Stimulated activated CD8-positive, alpha-beta memory T cell treated with anti-CD3 and anti-CD28 coated beads, Interleukin-2, amount 100 ng/mL, for 48 hours (primary cell): ENCODE measurements around the gene REEP2.
"Not testable (repeated sequence)": the region's sequence is repeated elsewhere in the genome, so short reads cannot be mapped to it uniquely, and the experiment has no call there.

Experiments used
- DNase-seq, 2 donors: peaks; one replicate each; pipeline ENCODE4 v3.0.0-alpha.2; 2020; ENCODE audit warnings: low read depth in 2 of 2

Gene REEP2

GRCh38 chr5:138466125-138466899 lies 27.5 kb downstream of the REEP2 start:
- DNase-seq: no peak

GRCh38 chr5:138466900-138467710 lies 28.2 kb downstream of the REEP2 start:
- no peak for DNase-seq

- DNase-seq: no peak
Observed at GRCh38 chr5:138467711-138468132, 28.9 kb downstream of the REEP2 start.

DNA sequence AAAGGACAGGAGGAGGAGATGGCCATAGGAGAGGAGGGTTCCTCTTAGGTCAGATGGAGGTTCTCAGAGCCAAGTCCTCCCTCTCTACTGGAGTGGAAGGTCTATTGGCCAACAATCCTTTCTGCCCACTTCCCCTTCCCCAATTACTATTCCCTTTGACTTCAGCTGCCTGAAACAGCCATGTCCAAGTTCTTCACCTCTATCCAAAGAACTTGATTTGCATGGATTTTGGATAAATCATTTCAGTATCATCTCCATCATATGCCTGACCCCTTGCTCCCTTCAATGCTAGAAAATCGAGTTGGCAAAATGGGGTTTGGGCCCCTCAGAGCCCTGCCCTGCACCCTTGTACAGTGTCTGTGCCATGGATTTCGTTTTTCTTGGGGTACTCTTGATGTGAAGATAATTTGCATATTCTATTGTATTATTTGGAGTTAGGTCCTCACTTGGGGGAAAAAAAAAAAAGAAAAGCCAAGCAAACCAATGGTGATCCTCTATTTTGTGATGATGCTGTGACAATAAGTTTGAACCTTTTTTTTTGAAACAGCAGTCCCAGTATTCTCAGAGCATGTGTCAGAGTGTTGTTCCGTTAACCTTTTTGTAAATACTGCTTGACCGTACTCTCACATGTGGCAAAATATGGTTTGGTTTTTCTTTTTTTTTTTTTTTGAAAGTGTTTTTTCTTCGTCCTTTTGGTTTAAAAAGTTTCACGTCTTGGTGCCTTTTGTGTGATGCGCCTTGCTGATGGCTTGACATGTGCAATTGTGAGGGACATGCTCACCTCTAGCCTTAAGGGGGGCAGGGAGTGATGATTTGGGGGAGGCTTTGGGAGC lies 29.5 kb downstream of the REEP2 start:
- no peak for DNase-seq

- no peak for DNase-seq
Observed at GRCh38 chr5:138468966-138469539, 30.2 kb downstream of the REEP2 start.

GRCh38 chr5:138469540-138470321 lies 30.9 kb downstream of the REEP2 start:
- DNase-seq: no peak

DNA sequence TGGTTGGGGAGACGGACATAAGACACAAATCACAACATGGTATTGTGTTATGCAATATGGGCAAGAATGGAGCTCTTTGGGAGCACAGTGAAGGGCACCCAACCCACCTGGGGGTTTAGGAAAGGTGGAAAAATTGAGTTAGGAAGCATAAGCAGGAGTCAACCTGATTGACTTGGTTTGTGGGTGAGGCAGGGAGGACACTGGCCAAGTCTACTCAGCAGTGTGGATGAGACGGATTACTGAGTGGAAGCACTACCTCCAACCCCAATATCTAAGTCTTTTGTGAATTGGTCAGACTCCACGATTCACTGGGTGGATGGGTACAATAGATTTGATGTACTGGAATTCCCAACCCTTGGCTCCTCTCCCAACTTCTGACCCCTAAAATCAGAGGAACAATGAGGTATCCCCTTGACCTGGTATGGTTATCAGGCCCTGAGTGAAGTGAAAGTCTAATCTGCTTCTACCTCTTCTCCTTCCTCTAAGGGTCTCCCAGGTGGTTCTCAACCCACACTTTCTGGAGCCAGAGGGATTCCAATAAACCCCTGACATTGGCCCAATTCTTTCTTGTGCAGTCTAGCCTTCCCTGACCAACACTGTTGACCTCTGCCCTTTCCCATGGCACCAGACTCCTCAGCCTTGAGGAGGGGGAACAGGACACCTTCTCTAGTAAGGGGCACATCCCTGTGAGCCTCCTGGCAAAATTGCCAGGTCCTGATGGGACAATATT lies 31.6 kb downstream of the REEP2 start:
- DNase-seq: no peak

DNA sequence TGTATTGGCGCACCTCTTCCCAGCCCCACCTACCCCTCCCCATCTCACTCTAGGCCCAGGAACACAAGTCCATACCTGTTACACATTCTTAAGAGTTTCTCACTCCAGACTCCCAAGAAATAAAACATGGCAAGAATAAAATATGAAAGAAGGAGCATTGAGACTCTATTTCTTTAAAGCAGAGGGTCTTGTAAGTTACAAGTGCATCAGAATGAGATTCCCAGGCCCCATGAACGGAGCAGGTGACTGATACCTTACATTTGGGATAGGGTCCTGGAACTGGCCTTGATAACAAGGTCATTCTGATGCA lies 32.1 kb downstream of the REEP2 start:
- DNase-seq: no peak

DNA sequence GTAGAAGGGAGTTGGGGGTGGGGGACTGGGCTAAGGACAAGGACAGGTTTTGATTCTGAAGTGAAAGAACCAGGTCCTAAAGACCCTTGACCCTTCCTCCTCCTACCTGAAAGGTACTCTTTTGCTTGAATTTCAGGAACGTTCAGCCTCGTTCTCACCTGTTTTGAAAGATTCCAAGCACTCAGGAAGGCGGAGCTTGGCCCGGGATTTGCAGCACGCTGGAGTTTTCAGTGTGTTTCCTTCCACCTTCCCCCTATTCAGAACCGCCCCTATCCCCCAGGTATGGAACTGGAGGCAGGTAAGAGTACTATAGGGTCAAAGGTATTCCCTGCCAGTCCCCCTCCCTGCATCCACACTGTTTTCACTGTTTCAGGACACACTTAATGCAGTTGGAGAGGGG lies 33.5 kb downstream of the REEP2 start:
- DNase-seq: no peak

DNA sequence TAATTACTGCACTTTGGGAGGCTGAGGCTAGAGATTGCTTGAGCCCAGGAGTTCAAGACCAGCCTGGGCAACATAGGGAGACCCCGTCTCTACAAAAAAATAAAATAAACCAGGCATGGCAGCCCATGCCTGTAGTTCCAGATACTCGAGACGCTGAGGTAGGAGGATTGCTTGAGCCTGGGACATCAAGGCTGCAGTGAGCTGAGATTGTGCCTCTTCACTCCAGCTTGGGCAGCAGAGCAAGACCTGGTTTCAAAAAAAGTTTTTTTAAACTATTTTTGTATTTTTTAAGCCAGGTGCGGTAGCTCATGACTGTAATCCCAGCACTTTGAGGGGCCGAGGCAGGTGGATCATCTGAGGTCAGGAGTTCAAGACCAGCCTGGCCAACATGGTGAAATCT lies 34.3 kb downstream of the REEP2 start:
- DNase-seq: not testable (repeated sequence)

DNA sequence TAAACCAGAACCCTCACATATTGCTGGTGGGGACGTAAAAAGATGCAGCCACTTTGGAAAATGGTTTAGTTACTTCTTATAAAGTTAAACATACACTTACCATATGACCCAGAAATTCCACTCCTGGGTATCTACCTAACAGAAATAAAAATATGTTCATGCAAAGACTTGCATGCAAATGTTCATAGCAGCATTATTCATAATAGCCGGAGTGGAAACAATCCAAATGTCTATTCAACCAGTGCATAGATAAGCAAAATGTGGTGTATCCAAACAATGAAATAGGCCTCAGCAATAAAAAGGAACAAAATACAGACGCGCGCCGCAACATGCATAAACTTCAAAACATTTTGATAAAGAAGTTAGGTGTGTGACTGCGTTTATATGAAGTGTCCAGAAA lies 38.1 kb downstream of the REEP2 start:
- DNase-seq: no peak

GRCh38 chr5:138482638-138483037 lies 43.8 kb downstream of the REEP2 start:
- DNase-seq: no peak

DNA sequence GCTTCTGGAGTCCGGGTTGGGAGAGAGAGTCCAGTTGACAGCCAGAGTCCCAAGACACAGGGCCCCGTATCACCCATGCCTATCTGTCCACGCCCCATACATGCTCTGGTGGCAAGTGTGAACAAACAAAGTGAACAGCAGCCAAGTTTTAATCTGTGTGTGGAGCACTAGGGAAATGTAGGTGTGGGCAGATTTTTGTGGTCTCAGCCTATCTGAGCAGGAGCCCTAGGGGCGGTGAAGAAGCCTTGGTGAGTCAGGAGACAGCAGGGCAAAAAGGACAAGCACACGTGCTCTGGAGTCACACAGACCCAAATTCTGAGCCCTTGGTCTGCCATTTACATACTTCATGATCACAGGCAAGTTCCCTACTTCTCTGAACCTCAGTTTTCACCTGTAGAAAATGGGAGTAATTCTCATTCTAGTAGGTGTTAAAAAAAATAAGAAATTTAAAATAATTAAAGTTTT lies 49.7 kb downstream of the REEP2 start:
- no peak for DNase-seq

- DNase-seq: no peak
Observed at GRCh38 chr5:138489683-138490061, 50.8 kb downstream of the REEP2 start.

GRCh38 chr5:138490648-138491283 lies 51.9 kb downstream of the REEP2 start:
- no peak for DNase-seq

- no peak for DNase-seq
Observed at GRCh38 chr5:138491284-138491648, 52.4 kb downstream of the REEP2 start.

GRCh38 chr5:138491669-138492559 lies 53.1 kb downstream of the REEP2 start:
- DNase-seq: peak; percentile 72 to 76

- DNase-seq: no peak
Observed at GRCh38 chr5:138492560-138493045, 53.7 kb downstream of the REEP2 start.

GRCh38 chr5:138495351-138495750 lies 56.5 kb downstream of the REEP2 start:
- DNase-seq: no peak
